Gastroesophageal sphincter (tissue), 4 donors: ENCODE data around the gene VWC2L. TPM values are rescaled to one million over a fixed set of nuclear protein-coding genes. Genes with fewer than 3 reads are reported as not detected.

Source experiments
- ATAC-seq: fragments of 150-250 bp; one replicate; pipeline ENCODE4 v1.9.1; 2016; ENCODE audit warnings: mild to moderate bottlenecking, moderate library complexity
- H3K27ac ChIP-seq, 4 donors: fragments of 200-600 bp; sonication (generic) in 3 of 4; 1 replicate in 3 of 4; 2 replicates in 1 of 4; pipeline ENCODE4 v1.5.1; 2016 to 2019
- H3K27me3 ChIP-seq: fragments of 200-600 bp; sonication (generic); one replicate; pipeline ENCODE4 v1.5.1; 2019
- H3K36me3 ChIP-seq, 2 donors: fragments of 200-600 bp; sonication (generic); one replicate each; pipeline ENCODE4 v1.5.1; 2019; ENCODE audit warnings: control low read depth in 1 of 2
- H3K4me1 ChIP-seq, 3 donors: fragments of 200-600 bp; sonication (generic); 1 replicate in 2 of 3; 2 replicates in 1 of 3; pipeline ENCODE4 v1.5.1; 2016 to 2019; ENCODE audit warnings: control low read depth in 2 of 3
- H3K4me3 ChIP-seq, 2 donors: fragments of 200-600 bp; sonication (generic); one replicate each; pipeline ENCODE4 v1.5.1; 2019; ENCODE audit warnings: mild to moderate bottlenecking in 1 of 2, moderate library complexity in 1 of 2
- H3K9me3 ChIP-seq, 3 donors: fragments of 200-600 bp; sonication (generic); one replicate each; pipeline ENCODE4 v1.5.1; 2017 to 2019; ENCODE audit warnings: control low read depth in 2 of 3
- EP300 ChIP-seq: sonication (generic); formaldehyde crosslinking; IDR thresholded peaks from one replicate; pipeline ENCODE4 v1.6.1; 2017; ENCODE audit warnings: antibody characterized with exemption, mild to moderate bottlenecking
- POLR2A ChIP-seq, 2 donors: fragments of 450-650 bp; IDR thresholded peaks; one replicate each; pipeline ENCODE4 v1.6.1; 2017; ENCODE audit warnings: antibody characterized with exemption in 2 of 2, mild to moderate bottlenecking in 2 of 2, moderate library complexity in 1 of 2
- POLR2AphosphoS5 ChIP-seq: sonication (generic); formaldehyde crosslinking; IDR thresholded peaks from one replicate; pipeline ENCODE4 v1.6.1; 2017; ENCODE audit warnings: antibody characterized with exemption
- WGBS, 2 donors: methylation state at CpG; one replicate each; pipeline ENCODE4 v1.1.5; 2018; ENCODE audit warnings: low coverage in 1 of 2; 5-methylcytosine and 5-hydroxymethylcytosine counted together
- total RNA-seq, 4 donors: library from RNA; depleted of rRNA; stranded (reverse); fragments of >200 nt; gene quantifications; one replicate each; pipeline ENCODE4 v1.1.0, GENCODE V29; 2016
- TF ChIP-seq, protein P1 (sequence below), 4 experiments: fragments of 200-600 bp in 2 of 4; fragments of 450-650 bp in 2 of 4; sonication (generic) in 1 of 4; IDR thresholded peaks; one replicate each; pipeline ENCODE4 v1.5.1; 2017 to 2019; ENCODE audit warnings: antibody characterized with exemption in 4 of 4, mild to moderate bottlenecking in 2 of 4, moderate library complexity in 2 of 4

The VWC2L gene
- total RNA-seq, 4 donors from 2014 or later = 0.27 TPM; not detected in 3

DNA sequence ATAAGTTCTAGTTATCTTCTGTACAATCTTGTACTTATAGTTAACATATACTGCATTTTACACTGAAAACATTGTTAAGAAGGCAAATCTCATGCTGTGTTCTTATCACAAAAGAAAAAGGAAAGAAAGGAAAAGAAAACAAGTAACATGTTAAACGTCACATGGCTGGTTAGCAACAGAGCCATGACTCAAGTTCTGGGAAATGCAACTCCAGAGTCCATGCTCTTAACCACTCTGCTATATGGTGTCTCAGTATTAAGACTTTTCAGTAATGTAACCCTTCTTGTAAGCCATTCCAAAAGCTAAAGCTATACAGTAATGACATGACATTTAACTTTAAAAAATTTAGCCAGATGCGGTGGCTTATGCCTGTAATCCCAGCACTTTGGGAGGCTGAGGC lies 217.2 kb downstream of the VWC2L start:
- Histone ChIP-seq H3K4me1 (peaks cover 0 to 5% (median 0%) of the 10 kb centered on the region in 3 donors), H3K9me3 (no peaks in the 10 kb centered on the region), H3K36me3 (no peaks in the 10 kb centered on the region), H3K4me3 (no peak overlapping the region), H3K27me3 (no peaks in the 10 kb centered on the region), H3K27ac (no peak overlapping the region)
- 61 to 92% methylated on average over 2 of the region's 2 CpGs for WGBS, 2 donors
- no peak for TF ChIP-seq POLR2A (IDR thresholded peaks at IDR 0.05)
- TF ChIP-seq, protein P1, sequence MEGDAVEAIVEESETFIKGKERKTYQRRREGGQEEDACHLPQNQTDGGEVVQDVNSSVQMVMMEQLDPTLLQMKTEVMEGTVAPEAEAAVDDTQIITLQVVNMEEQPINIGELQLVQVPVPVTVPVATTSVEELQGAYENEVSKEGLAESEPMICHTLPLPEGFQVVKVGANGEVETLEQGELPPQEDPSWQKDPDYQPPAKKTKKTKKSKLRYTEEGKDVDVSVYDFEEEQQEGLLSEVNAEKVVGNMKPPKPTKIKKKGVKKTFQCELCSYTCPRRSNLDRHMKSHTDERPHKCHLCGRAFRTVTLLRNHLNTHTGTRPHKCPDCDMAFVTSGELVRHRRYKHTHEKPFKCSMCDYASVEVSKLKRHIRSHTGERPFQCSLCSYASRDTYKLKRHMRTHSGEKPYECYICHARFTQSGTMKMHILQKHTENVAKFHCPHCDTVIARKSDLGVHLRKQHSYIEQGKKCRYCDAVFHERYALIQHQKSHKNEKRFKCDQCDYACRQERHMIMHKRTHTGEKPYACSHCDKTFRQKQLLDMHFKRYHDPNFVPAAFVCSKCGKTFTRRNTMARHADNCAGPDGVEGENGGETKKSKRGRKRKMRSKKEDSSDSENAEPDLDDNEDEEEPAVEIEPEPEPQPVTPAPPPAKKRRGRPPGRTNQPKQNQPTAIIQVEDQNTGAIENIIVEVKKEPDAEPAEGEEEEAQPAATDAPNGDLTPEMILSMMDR (IDR thresholded peaks at IDR 0.05) = no peak
- no peak for TF ChIP-seq EP300
- no peak for TF ChIP-seq POLR2AphosphoS5
- ATAC-seq = no peak
